ENCODE measurements around the gene GNMT. TPM values are rescaled to one million over a fixed set of nuclear protein-coding genes. Genes with fewer than 3 reads are reported as not detected.

Gene GNMT
- polyA plus RNA-seq, 1 donor from 2014 or later: 0.97 TPM

GRCh38 chr6:42967228-42967627, 6.7 kb downstream of the GNMT start:
- H3K36me3 ChIP-seq (ENCODE audit: insufficient read depth, low read length): no peaks in the 10 kb centered on the region
- H3K4me3 ChIP-seq (ENCODE audit: low read length): no peak overlapping the region
- no peaks in the 10 kb centered on the region for H3K79me2 ChIP-seq (replicated peaks; ENCODE audit: insufficient read depth, low read length)
- H3K9ac ChIP-seq (ENCODE audit: low read length): no peak overlapping the region
- no peaks in the 10 kb centered on the region for H3K9me2 ChIP-seq (ENCODE audit: insufficient read depth, low read length)
- peaks cover under 1% of the 10 kb centered on the region for H3K27me3 ChIP-seq (ENCODE audit: insufficient read depth, low read depth, low read length)
- TF ChIP-seq TAF1 (IDR thresholded peaks at IDR 0.05; ENCODE audit: low read depth) (no peak), CTCF (IDR thresholded peaks at IDR 0.05; ENCODE audit: poor library complexity, severe bottlenecking) (no peak), MXI1 (conservative IDR thresholded peaks at IDR 0.05; ENCODE audit: poor library complexity, severe bottlenecking) (no peak), EZH2 (IDR thresholded peaks at IDR 0.05; ENCODE audit: borderline replicate concordance, insufficient read depth, low read length, poor library complexity, severe bottlenecking) (no peak), RAD21 (conservative IDR thresholded peaks at IDR 0.05) (no peak), REST (IDR thresholded peaks at IDR 0.05; ENCODE audit: borderline replicate concordance) (no peak), SMC3 (conservative IDR thresholded peaks at IDR 0.05; ENCODE audit: poor library complexity) (no peak), EP300 (conservative IDR thresholded peaks at IDR 0.05; ENCODE audit: poor library complexity, severe bottlenecking) (no peak), POLR2AphosphoS5 (IDR thresholded peaks at IDR 0.05) (no peak)
- no peaks in the 10 kb centered on the region for H3F3A ChIP-seq (ENCODE audit: insufficient read depth, low read length, poor library complexity, severe bottlenecking)
- no peak overlapping the region for H3K4me2 ChIP-seq (ENCODE audit: low read length)
- H2AFZ ChIP-seq (ENCODE audit: low read depth, low read length): no peak overlapping the region
- no peaks in the 10 kb centered on the region for H4K20me1 ChIP-seq (ENCODE audit: insufficient read depth)
- H3K9me3 ChIP-seq (ENCODE audit: low read length): no peaks in the 10 kb centered on the region
- no peak overlapping the region for H3K27ac ChIP-seq (ENCODE audit: low read length)

- Histone ChIP-seq H3K79me2 (replicated peaks; ENCODE audit: insufficient read depth, low read length) (no peaks in the 10 kb centered on the region), H3K9ac (ENCODE audit: low read length) (no peak overlapping the region), H3K36me3 (ENCODE audit: insufficient read depth, low read length) (no peaks in the 10 kb centered on the region), H4K20me1 (ENCODE audit: insufficient read depth) (no peaks in the 10 kb centered on the region), H3F3A (ENCODE audit: insufficient read depth, low read length, poor library complexity, severe bottlenecking) (no peaks in the 10 kb centered on the region), H3K9me2 (ENCODE audit: insufficient read depth, low read length) (no peaks in the 10 kb centered on the region), H3K4me3 (ENCODE audit: low read length) (no peak overlapping the region), H3K9me3 (ENCODE audit: low read length) (no peaks in the 10 kb centered on the region), H3K27ac (ENCODE audit: low read length) (no peak overlapping the region), H3K4me2 (ENCODE audit: low read length) (no peak overlapping the region), H3K27me3 (ENCODE audit: insufficient read depth, low read depth, low read length) (no peaks in the 10 kb centered on the region), H2AFZ (ENCODE audit: low read depth, low read length) (no peak overlapping the region)
- TF ChIP-seq SMC3 (conservative IDR thresholded peaks at IDR 0.05; ENCODE audit: poor library complexity) (no peak), RAD21 (conservative IDR thresholded peaks at IDR 0.05) (no peak), TAF1 (IDR thresholded peaks at IDR 0.05; ENCODE audit: low read depth) (no peak), EP300 (conservative IDR thresholded peaks at IDR 0.05; ENCODE audit: poor library complexity, severe bottlenecking) (no peak), MXI1 (conservative IDR thresholded peaks at IDR 0.05; ENCODE audit: poor library complexity, severe bottlenecking) (no peak), CTCF (IDR thresholded peaks at IDR 0.05; ENCODE audit: poor library complexity, severe bottlenecking) (no peak), POLR2AphosphoS5 (IDR thresholded peaks at IDR 0.05) (no peak), REST (IDR thresholded peaks at IDR 0.05; ENCODE audit: borderline replicate concordance) (no peak), EZH2 (IDR thresholded peaks at IDR 0.05; ENCODE audit: borderline replicate concordance, insufficient read depth, low read length, poor library complexity, severe bottlenecking) (no peak)
Measured at GRCh38 chr6:42968126-42968701, 7.7 kb downstream of the GNMT start.

All from neural cell (in vitro differentiated cells).